Esophagus (tissue), 2 donors: ENCODE results near the gene PLEKHA6. TPM values are rescaled to one million over a fixed set of nuclear protein-coding genes. Genes with fewer than 3 reads are reported as not detected.

Source experiments
- H3K27ac ChIP-seq, 2 donors: one replicate each; pipeline ENCODE4 v1.5.1; 2013; ENCODE audit warnings: low read depth in 2 of 2, mild to moderate bottlenecking in 2 of 2, inconsistent platforms in 1 of 2, low read length in 1 of 2, moderate library complexity in 1 of 2
- H3K27me3 ChIP-seq, 2 donors: one replicate each; pipeline ENCODE4 v1.6.1; 2013; ENCODE audit warnings: low read length in 2 of 2, control low read depth in 1 of 2, mild to moderate bottlenecking in 1 of 2; ENCODE audit not compliant: insufficient read depth in 2 of 2, control insufficient read depth in 1 of 2
- H3K36me3 ChIP-seq, 2 donors: one replicate each; pipeline ENCODE4 v1.6.1; 2013; ENCODE audit warnings: low read length in 1 of 2; ENCODE audit not compliant: control insufficient read depth in 2 of 2, insufficient read depth in 2 of 2
- H3K4me1 ChIP-seq, 2 donors: one replicate each; pipeline ENCODE4 v1.6.1; 2013; ENCODE audit warnings: low read length in 1 of 2; ENCODE audit not compliant: control insufficient read depth in 2 of 2, insufficient read depth in 2 of 2
- H3K4me3 ChIP-seq, 2 donors: one replicate each; pipeline ENCODE4 v1.5.1; 2013; ENCODE audit warnings: low read length in 2 of 2, mild to moderate bottlenecking in 2 of 2, low read depth in 1 of 2, moderate library complexity in 1 of 2
- H3K9me3 ChIP-seq, 2 donors: one replicate each; pipeline ENCODE4 v1.6.1; 2013; ENCODE audit warnings: mild to moderate bottlenecking in 2 of 2, low read depth in 1 of 2, low read length in 1 of 2, moderate library complexity in 1 of 2; ENCODE audit not compliant: control insufficient read depth in 2 of 2, insufficient read depth in 1 of 2
- WGBS, 2 donors: extraction: QIAGEN DNeasy Blood & Tissue Kit; methylation state at CpG; one replicate each; pipeline ENCODE4 v1.1.7; 2013; 5-methylcytosine and 5-hydroxymethylcytosine counted together
- polyA plus RNA-seq, 2 donors: library from polyadenylated mRNA; stranded (reverse); fragments of 200-250 nt; gene quantifications; one replicate each; pipeline ENCODE4 v1.2.3, GENCODE V29; 2013
- donor health status: healthy with polysubstance abuse.
- donor health status: Bipolar disorder and iron deficiency.

Gene PLEKHA6
- polyA plus RNA-seq, 2 donors: 11.0 to 36.3 TPM

GRCh38 chr1:204401730-204402129 is 42.0 kb upstream of the PLEKHA6 start:
- Histone ChIP-seq H3K27ac (no peak overlapping the region), H3K36me3 (peaks cover 3 to 4% of the 10 kb centered on the region in 2 donors), H3K27me3 (no peaks in the 10 kb centered on the region), H3K4me1 (no peaks in the 10 kb centered on the region), H3K9me3 (no peaks in the 10 kb centered on the region), H3K4me3 (no peak overlapping the region)
- WGBS, 2 donors: 94 to 97% methylated on average over 3 of the region's 3 CpGs

GRCh38 chr1:204400882-204401510 is 41.3 kb upstream of the PLEKHA6 start:
- 70 to 71% methylated on average over 6 of the region's 6 CpGs for WGBS, 2 donors
- no peaks in the 10 kb centered on the region for H3K27me3 ChIP-seq
- H3K4me3 ChIP-seq: no peak overlapping the region
- no peaks in the 10 kb centered on the region for H3K4me1 ChIP-seq
- H3K9me3 ChIP-seq: no peaks in the 10 kb centered on the region
- H3K27ac ChIP-seq: no peak overlapping the region
- H3K36me3 ChIP-seq: peaks cover 3 to 4% of the 10 kb centered on the region in 2 donors

GRCh38 chr1:204398197-204399125 is 38.7 kb upstream of the PLEKHA6 start:
- H3K4me3 ChIP-seq: no peak overlapping the region
- no peaks in the 10 kb centered on the region for H3K9me3 ChIP-seq
- peak overlapping the region in 1 of 2 donors; percentile 41 for H3K27ac ChIP-seq

GRCh38 chr1:204396015-204396583 is 36.4 kb upstream of the PLEKHA6 start:
- H3K4me1 ChIP-seq: no peaks in the 10 kb centered on the region
- 87 to 88% methylated on average over 4 of the region's 4 CpGs for WGBS, 2 donors

More at GRCh38 chr1:204398197-204399125, 38.7 kb upstream of the PLEKHA6 start:
- Histone ChIP-seq H3K27me3 (no peaks in the 10 kb centered on the region), H3K36me3 (peaks cover 3 to 4% of the 10 kb centered on the region in 2 donors), H3K4me1 (no peaks in the 10 kb centered on the region)
- 63 to 64% methylated on average over 7 of the region's 7 CpGs for WGBS, 2 donors

GRCh38 chr1:204391629-204392028 is 31.9 kb upstream of the PLEKHA6 start:
- Histone ChIP-seq H3K27ac (no peak overlapping the region), H3K4me1 (no peaks in the 10 kb centered on the region), H3K9me3 (no peaks in the 10 kb centered on the region), H3K27me3 (no peaks in the 10 kb centered on the region), H3K36me3 (no peaks in the 10 kb centered on the region), H3K4me3 (no peak overlapping the region)

More at GRCh38 chr1:204396015-204396583, 36.4 kb upstream of the PLEKHA6 start:
- peaks cover 0 to 3% of the 10 kb centered on the region in 2 donors for H3K36me3 ChIP-seq
- H3K27ac ChIP-seq: no peak overlapping the region
- H3K9me3 ChIP-seq: no peaks in the 10 kb centered on the region
- no peak overlapping the region for H3K4me3 ChIP-seq
- no peaks in the 10 kb centered on the region for H3K27me3 ChIP-seq

GRCh38 chr1:204390751-204391466 is 31.2 kb upstream of the PLEKHA6 start:
- Histone ChIP-seq H3K9me3 (no peaks in the 10 kb centered on the region), H3K27me3 (no peaks in the 10 kb centered on the region), H3K36me3 (no peaks in the 10 kb centered on the region), H3K4me1 (no peaks in the 10 kb centered on the region), H3K4me3 (no peak overlapping the region), H3K27ac (no peak overlapping the region)
- 47 to 55% methylated on average over 4 of the region's 4 CpGs for WGBS, 2 donors

- H3K4me1 ChIP-seq: peaks cover 0 to 2% of the 10 kb centered on the region in 2 donors
- H3K27ac ChIP-seq: no peak overlapping the region
- no peak overlapping the region for H3K4me3 ChIP-seq
- 91 to 93% methylated on average over 2 of the region's 2 CpGs for WGBS, 2 donors
- H3K27me3 ChIP-seq: no peaks in the 10 kb centered on the region
- H3K9me3 ChIP-seq: no peaks in the 10 kb centered on the region
- no peaks in the 10 kb centered on the region for H3K36me3 ChIP-seq
These were observed 26.0 kb upstream of the PLEKHA6 start for GRCh38 chr1:204385727-204386126.

GRCh38 chr1:204384636-204385352 is 25.1 kb upstream of the PLEKHA6 start:
- no peaks in the 10 kb centered on the region for H3K36me3 ChIP-seq
- no peaks in the 10 kb centered on the region for H3K9me3 ChIP-seq
- H3K4me1 ChIP-seq: peaks cover 0 to 5% of the 10 kb centered on the region in 2 donors
- H3K27me3 ChIP-seq: no peaks in the 10 kb centered on the region
- peak overlapping the region in 1 of 2 donors; percentile 17 for H3K27ac ChIP-seq
- no peak overlapping the region for H3K4me3 ChIP-seq
- WGBS, 2 donors: 49 to 58% methylated on average over 7 of the region's 7 CpGs
